Panc1 (cell line): Measurements from ENCODE around the gene ITGAL. TPM values are rescaled to one million over a fixed set of nuclear protein-coding genes. Genes with fewer than 3 reads are reported as not detected.

ENCODE experiments used
- ATAC-seq: fragments of 200-7000 bp; cut with Tn5 transposase; 2 replicates; pipeline ENCODE4 v1.9.1; 2020; ENCODE audit warnings: mild to moderate bottlenecking, moderate library complexity
- BruUV-seq: library from RNA; stranded (reverse); fragments of 400-500 nt; replicated peaks from 2 replicates; lab custom pipeline; 2021; lab: Mats Ljungman, UMichigan
- CTCF ChIA-PET: fragments of 300-600 bp; sonication (Branson Sonifier 250); formaldehyde crosslinking; loops from one replicate; lab custom pipeline; 2022; ENCODE audit warnings: antibody characterized with exemption; lab: Charles Lee
- POLR2A ChIA-PET: fragments of 300-600 bp; sonication (Branson Sonifier 250); formaldehyde crosslinking; loops from one replicate; lab custom pipeline; 2022; ENCODE audit warnings: antibody characterized with exemption; lab: Charles Lee
- DNase-seq: peaks from one replicate; pipeline ENCODE4 v3.0.0-alpha.2; 2010; ENCODE audit warnings: low read depth, low spot score
- H3K27ac ChIP-seq: 2 replicates; pipeline ENCODE4 v1.5.1; 2011; ENCODE audit warnings: mild to moderate bottlenecking, low read length, inconsistent platforms
- H3K27me3 ChIP-seq: fragments of 200-500 bp; sonication (Bioruptor generic); 2 replicates; pipeline ENCODE4 v1.6.0; 2014; ENCODE audit warnings: low read length, inconsistent platforms; ENCODE audit not compliant: control insufficient read depth, insufficient read depth
- H3K36me3 ChIP-seq: fragments of 200-500 bp; sonication (Bioruptor generic); 2 replicates; pipeline ENCODE4 v1.5.1; 2014; ENCODE audit warnings: inconsistent platforms, mild to moderate bottlenecking, low read length, moderate library complexity; ENCODE audit not compliant: control insufficient read depth, insufficient read depth
- H3K4me1 ChIP-seq: 2 replicates; pipeline ENCODE4 v1.5.1; 2011; ENCODE audit warnings: inconsistent platforms, mild to moderate bottlenecking, low read length, moderate library complexity; ENCODE audit not compliant: control insufficient read depth, insufficient read depth
- H3K4me3 ChIP-seq, 2 experiments: 2 replicates each; pipeline ENCODE4 v1.5.1; 2011 to 2012; ENCODE audit warnings: low read depth in 2 of 2, low read length in 2 of 2, mild to moderate bottlenecking in 2 of 2, inconsistent platforms in 1 of 2, moderate library complexity in 1 of 2
- H3K9me3 ChIP-seq: fragments of 200-500 bp; sonication (Bioruptor generic); 2 replicates; pipeline ENCODE4 v1.5.1; 2014; ENCODE audit warnings: low read depth, mild to moderate bottlenecking, inconsistent platforms, low read length, moderate library complexity; ENCODE audit not compliant: control insufficient read depth, insufficient read depth
- CTCF ChIP-seq: fragments of 450-650 bp; IDR thresholded peaks from 2 replicates; pipeline ENCODE4 v1.5.1; 2017; ENCODE audit warnings: mild to moderate bottlenecking
- POLR2AphosphoS5 ChIP-seq: IDR thresholded peaks from 2 replicates; pipeline ENCODE4 v1.6.1; 2012; ENCODE audit warnings: mild to moderate bottlenecking, low read depth, low read length, moderate library complexity
- REST ChIP-seq, 2 experiments: IDR thresholded peaks; 2 replicates each; pipeline ENCODE4 v1.6.1; 2011 to 2012; ENCODE audit warnings: low read depth in 2 of 2, control low read depth in 1 of 2, low read length in 1 of 2, mild to moderate bottlenecking in 1 of 2, moderate library complexity in 1 of 2; ENCODE audit not compliant: insufficient read depth in 1 of 2
- SIN3A ChIP-seq: IDR thresholded peaks from 2 replicates; pipeline ENCODE4 v1.6.1; 2012; ENCODE audit warnings: low read depth, mild to moderate bottlenecking, low read length, moderate library complexity, borderline replicate concordance; ENCODE audit not compliant: insufficient read depth
- TCF7L2 ChIP-seq: IDR thresholded peaks from 2 replicates; pipeline ENCODE4 v1.6.1; 2011; ENCODE audit warnings: mild to moderate bottlenecking, low read depth, low read length, inconsistent platforms
- in situ Hi-C: cut with HindIII; loops from 2 replicates; pipeline ENCODE4 v1.10.0; 2016; ENCODE audit warnings: low sequenced_read_pairs, low pct_unique_long_range_greater_than_20kb
- intact Hi-C: fragments of 100-400 bp; cut with micrococcal nuclease; formaldehyde crosslinking; loops from one replicate; pipeline ENCODE4 v1.10.0; 2022; ENCODE audit not compliant: unreplicated experiment
- total RNA-seq: library from RNA; stranded (reverse); gene quantifications from one replicate; pipeline ENCODE4 v1.2.1, GENCODE V29; 2021; ENCODE audit not compliant: unreplicated experiment

ITGAL gene
- total RNA-seq, 1 experiment from 2014 or later, result 0.54 TPM

GRCh38 chr16:30429418-30429677 lies 43.2 kb upstream of the ITGAL start:
- no peak; the same call in 1 of the 2 replicates for ATAC-seq
- TSS peak; percentile 84 for BruUV-seq
- intact Hi-C loops, result no loop called here

GRCh38 chr16:30429678-30430427 lies 42.7 kb upstream of the ITGAL start, which contains the start of gene DCTPP1:
DCTPP1 (minus strand) TSS chr16:30430030; CDS start chr16:30429980, 50 bp downstream.
- peak within 1 kb of the TSS; percentile 86 to 99 for H3K4me3 ChIP-seq
- in situ Hi-C loops (no loop called here), intact Hi-C loops (loop anchor here (5.0 kb wide), 2 partner anchors 182 to 197 kb away; partner anchors contain the start of gene ZNF689)
- H3K9me3 ChIP-seq, result no peaks in the 10 kb centered on the region
- BruUV-seq, result no TSS peak
- CTCF ChIA-PET, result interaction anchor here (0.6 to 1.5 kb wide), 17 partner anchors 11 to 261 kb away, joined by 3 to 14 read pairs (median 4); partner anchors contain the start of genes ZNF48, ZNF689 and ZNF764
- peaks cover 9% of the 10 kb centered on the region for H3K4me1 ChIP-seq
- POLR2A ChIA-PET, result interaction anchor here (0.5 to 0.9 kb wide), 6 partner anchors 101 to 204 kb away, joined by 3 to 6 read pairs (median 3); no protein-coding TSS in a partner anchor
- peak within 1 kb of the TSS; percentile 91 for H3K27ac ChIP-seq
- DNase-seq (peak; percentile 99), ATAC-seq (peak; percentile 99)
- TF ChIP-seq SIN3A, result no peak
- no peak for TF ChIP-seq TCF7L2
- TF ChIP-seq CTCF, result peak; percentile 95
- TF ChIP-seq POLR2AphosphoS5, result peak; percentile 65
- TF ChIP-seq REST (IDR thresholded peaks at IDR 0.05; ENCODE audit: insufficient read depth in 1 of 2, low read depth in 2 of 2, low read length in 1 of 2), result no peak
- H3K36me3 ChIP-seq, result peaks cover 6% of the 10 kb centered on the region; the same call in 1 of the 2 replicates
- H3K27me3 ChIP-seq, result no peaks in the 10 kb centered on the region

More at GRCh38 chr16:30429418-30429677, 43.2 kb upstream of the ITGAL start:
- POLR2A ChIA-PET, result interaction anchor here (0.6 to 0.9 kb wide), 3 partner anchors 157 to 203 kb away, joined by 3 to 4 read pairs (median 3); no protein-coding TSS in a partner anchor
- Histone ChIP-seq H3K9me3 (no peaks in the 10 kb centered on the region), H3K4me3 (peak overlapping the region; percentile 86 to 99), H3K4me1 (peaks cover 9% of the 10 kb centered on the region), H3K27me3 (no peaks in the 10 kb centered on the region), H3K27ac (peak overlapping the region; percentile 91), H3K36me3 (peaks cover 6% of the 10 kb centered on the region; the same call in 1 of the 2 replicates)
- CTCF ChIA-PET, result interaction anchor here (0.6 to 1.5 kb wide), 16 partner anchors 10 to 249 kb away, joined by 3 to 14 read pairs (median 4); partner anchors contain the start of genes ZNF48, ZNF689 and ZNF764
- DNase-seq, result no peak
- no peak for TF ChIP-seq REST (IDR thresholded peaks at IDR 0.05; ENCODE audit: insufficient read depth in 1 of 2, low read depth in 2 of 2, low read length in 1 of 2)
- TF ChIP-seq CTCF, result no peak
- in situ Hi-C loops, result no loop called here
